HepG2 (cell line): Measurements from ENCODE around the gene TMEFF1. TPM values are rescaled to one million over a fixed set of nuclear protein-coding genes. Genes with fewer than 3 reads are reported as not detected.

ENCODE experiments used
- ARNT ChIP-seq: fragments of 450-650 bp; IDR thresholded peaks from 2 replicates; pipeline ENCODE4 v1.6.1; 2017
- BRCA1 ChIP-seq: sonication (generic); formaldehyde crosslinking; IDR thresholded peaks from 2 replicates; pipeline ENCODE4 v1.4.0; 2020; ENCODE audit warnings: missing genetic modification reagents
- CENPT ChIP-seq: sonication (generic); formaldehyde crosslinking; IDR thresholded peaks from 2 replicates; pipeline ENCODE4 v1.8.0; 2022; ENCODE audit warnings: low read depth, mild to moderate bottlenecking, moderate library complexity, missing genetic modification reagents
- FOXO4 ChIP-seq: sonication (generic); formaldehyde crosslinking; conservative IDR thresholded peaks from 2 replicates; pipeline ENCODE4 v1.8.1; 2023; ENCODE audit warnings: missing genetic modification reagents
- FOXP4 ChIP-seq: sonication (generic); formaldehyde crosslinking; IDR thresholded peaks from 2 replicates; pipeline ENCODE4 v1.4.0; 2020; ENCODE audit warnings: missing genetic modification reagents
- GABPA ChIP-seq, 2 experiments: IDR thresholded peaks; 2 replicates each; pipeline ENCODE4 v1.6.1; 2011 to 2016; ENCODE audit warnings: low read depth in 2 of 2, low read length in 1 of 2, missing biosample characterization in 1 of 2, missing genetic modification characterization in 1 of 2
- HMGA1 ChIP-seq: sonication (generic); formaldehyde crosslinking; conservative IDR thresholded peaks from 2 replicates; pipeline ENCODE4 v1.4.0; 2020; ENCODE audit warnings: missing genetic modification reagents
- RORA ChIP-seq: sonication (generic); formaldehyde crosslinking; IDR thresholded peaks from 2 replicates; pipeline ENCODE4 v1.5.0; 2020; ENCODE audit warnings: mild to moderate bottlenecking, missing genetic modification reagents, moderate library complexity
- SATB2 ChIP-seq: sonication (generic); formaldehyde crosslinking; IDR thresholded peaks from 2 replicates; pipeline ENCODE4 v1.5.0; 2020; ENCODE audit warnings: missing genetic modification reagents
- SOX6 ChIP-seq, 2 experiments: fragments of 450-650 bp in 1 of 2; sonication (generic) in 1 of 2; formaldehyde crosslinking in 1 of 2; IDR thresholded peaks; 2 replicates each; pipeline versions ENCODE4 v1.4.0 to v1.6.1; 2017 to 2020; ENCODE audit warnings: antibody characterized with exemption in 1 of 2, mild to moderate bottlenecking in 1 of 2, missing genetic modification reagents in 1 of 2
- ZFY ChIP-seq: sonication (generic); formaldehyde crosslinking; IDR thresholded peaks from 2 replicates; pipeline ENCODE4 v1.4.0; 2020; ENCODE audit warnings: missing genetic modification reagents
- ZHX1 ChIP-seq: sonication (generic); formaldehyde crosslinking; IDR thresholded peaks from 2 replicates; pipeline ENCODE4 v1.8.1; 2022; ENCODE audit warnings: low read depth, mild to moderate bottlenecking, missing genetic modification reagents
- ZKSCAN1 ChIP-seq: fragments of 150-350 bp; IDR thresholded peaks from 2 replicates; pipeline ENCODE4 v1.6.1; 2014; ENCODE audit warnings: low read length
- ZNF136 ChIP-seq: sonication (generic); formaldehyde crosslinking; IDR thresholded peaks from 2 replicates; pipeline ENCODE4 v1.8.1; 2022; ENCODE audit warnings: low read depth, mild to moderate bottlenecking, moderate library complexity, missing genetic modification reagents
- ZNF18 ChIP-seq: sonication (generic); formaldehyde crosslinking; IDR thresholded peaks from 2 replicates; pipeline ENCODE4 v1.8.0; 2022; ENCODE audit warnings: mild to moderate bottlenecking, missing genetic modification reagents; ENCODE audit not compliant: insufficient replicate concordance
- ZNF543 ChIP-seq: sonication (generic); formaldehyde crosslinking; IDR thresholded peaks from 2 replicates; pipeline ENCODE4 v1.4.0; 2020; ENCODE audit warnings: mild to moderate bottlenecking, missing genetic modification reagents
- ZNF550 ChIP-seq: sonication (generic); formaldehyde crosslinking; IDR thresholded peaks from 2 replicates; pipeline ENCODE4 v1.4.0; 2020; ENCODE audit warnings: mild to moderate bottlenecking, missing genetic modification reagents, borderline replicate concordance
- ZNF691 ChIP-seq: sonication (generic); formaldehyde crosslinking; IDR thresholded peaks from 2 replicates; pipeline ENCODE4 v1.4.0; 2020; ENCODE audit warnings: missing genetic modification reagents, low read depth, mild to moderate bottlenecking, borderline replicate concordance
- ZNF7 ChIP-seq: IDR thresholded peaks from 2 replicates; pipeline ENCODE4 v1.6.1; 2016; ENCODE audit warnings: missing biosample characterization, missing genetic modification reagents
- ZNF709 ChIP-seq: sonication (generic); formaldehyde crosslinking; IDR thresholded peaks from 2 replicates; pipeline ENCODE4 v1.5.0; 2020; ENCODE audit warnings: mild to moderate bottlenecking, missing genetic modification reagents
- ZNF777 ChIP-seq: sonication (generic); formaldehyde crosslinking; IDR thresholded peaks from 2 replicates; pipeline ENCODE4 v1.4.0; 2020; ENCODE audit warnings: missing genetic modification reagents
- polyA plus RNA-seq, 8 experiments: library from polyadenylated mRNA; depleted of rRNA in 3 of 8; stranded (reverse) in 7 of 8; unstranded in 1 of 8; fragments of >200 nt; fragmentation: Illumina TruSeq in 4 of 8; extraction: Trizol in 4 of 8; gene quantifications; 2 replicates each; pipeline versions ENCODE4 v1.2.1 to v1.2.3, GENCODE V29; 2011 to 2016; ENCODE audit warnings: low read depth in 4 of 8, missing spikeins in 1 of 8, mixed read lengths in 1 of 8; ENCODE audit not compliant: insufficient read depth in 1 of 8
- total RNA-seq, 5 experiments: library from RNA; depleted of rRNA; stranded (reverse); fragments of >200 nt; fragmentation: Illumina TruSeq; extraction: Trizol; gene quantifications; 2 replicates each; pipeline ENCODE4 v1.2.3, GENCODE V29; 2016; ENCODE audit warnings: low read depth in 1 of 5

The TMEFF1 gene
- total and polyA plus RNA-seq, 2 of the 13 experiments (the other 11 are each of a cell fraction or from before 2014, with no cell fraction given): 0.87 to 1.9 TPM

- TF ChIP-seq ZNF136 (no peak), RORA (no peak), SOX6 (IDR thresholded peaks at IDR 0.05) (no peak), SOX6 (CRISPR knock-in tag; IDR thresholded peaks at IDR 0.05) (no peak), SATB2 (CRISPR knock-in tag) (no peak), HMGA1 (CRISPR knock-in tag) (no peak), CENPT (no peak), ZHX1 (CRISPR knock-in tag) (no peak), FOXP4 (CRISPR knock-in tag) (no peak), ZNF550 (CRISPR knock-in tag) (0 out of 2 replicates have a peak, but pooled peaks have one; percentile 58), FOXO4 (CRISPR knock-in tag) (no peak), BRCA1 (CRISPR knock-in tag) (no peak), ZNF691 (CRISPR knock-in tag) (no peak), ZNF709 (CRISPR knock-in tag) (0 out of 2 replicates have a peak, but pooled peaks have one; percentile 53), ZNF7 (CRISPR knock-in tag) (no peak), ZKSCAN1 (no peak), ARNT (no peak), GABPA (IDR thresholded peaks at IDR 0.05; ENCODE audit: low read depth, low read length) (no peak), GABPA (CRISPR knock-in tag; IDR thresholded peaks at IDR 0.05; ENCODE audit: low read depth) (no peak), ZFY (CRISPR knock-in tag) (peak; percentile 22; the same call in 1 of the 2 replicates), ZNF18 (CRISPR knock-in tag) (no peak), ZNF777 (CRISPR knock-in tag) (peak; percentile 98), ZNF543 (CRISPR knock-in tag) (no peak)
Observed at GRCh38 chr9:100473276-100474081, 530 bp downstream of the TMEFF1 start (continued).
